Natural killer cell (primary cell): Measurements from ENCODE around the gene TMEM31. TPM values are rescaled to one million over a fixed set of nuclear protein-coding genes. Genes with fewer than 3 reads are reported as not detected.
"Not testable (repeated sequence)": the region's sequence is repeated elsewhere in the genome, so short reads cannot be mapped to it uniquely, and the experiment has no call there.

Experiments used
- ATAC-seq, 3 donors: fragments of 150-1000 bp in 2 of 3; fragments of 200-7000 bp in 1 of 3; cut with Tn5 transposase; 1 replicate in 1 of 3; 2 replicates in 2 of 3; pipeline ENCODE4 v1.10.0; 2021; ENCODE audit warnings: mild to moderate bottlenecking in 2 of 3, moderate library complexity in 2 of 3
- DNase-seq, 2 donors: peaks; one replicate each; pipeline versions ENCODE4 v3.0.0 to v3.0.0-alpha.2; 2013 to 2021; ENCODE audit warnings: mixed read lengths in 1 of 2
- H3K27ac ChIP-seq: one replicate; pipeline ENCODE4 v1.5.1; 2013; ENCODE audit warnings: mild to moderate bottlenecking, low read length
- H3K27me3 ChIP-seq: one replicate; pipeline ENCODE4 v1.6.1; 2013; ENCODE audit warnings: low read length; ENCODE audit not compliant: control insufficient read depth, insufficient read depth
- H3K36me3 ChIP-seq: one replicate; pipeline ENCODE4 v1.6.1; 2013; ENCODE audit warnings: low read length; ENCODE audit not compliant: control insufficient read depth, insufficient read depth
- H3K4me1 ChIP-seq: one replicate; pipeline ENCODE4 v1.6.1; 2013; ENCODE audit warnings: low read length; ENCODE audit not compliant: control insufficient read depth, insufficient read depth
- H3K4me3 ChIP-seq: one replicate; pipeline ENCODE4 v1.5.1; 2013; ENCODE audit warnings: low read length
- H3K9me3 ChIP-seq: one replicate; pipeline ENCODE4 v1.6.1; 2013; ENCODE audit warnings: low read length; ENCODE audit not compliant: control insufficient read depth, insufficient read depth
- H3K27ac Mint-ChIP-seq, 2 donors: one replicate each; pipeline ENCODE4 v1.8.0; 2022; ENCODE audit warnings: mild to moderate bottlenecking in 2 of 2, mixed read lengths in 2 of 2, moderate library complexity in 1 of 2
- H3K27me3 Mint-ChIP-seq, 2 donors: one replicate each; pipeline ENCODE4 v1.8.0; 2022; ENCODE audit warnings: low read depth in 2 of 2, mixed read lengths in 2 of 2
- H3K36me3 Mint-ChIP-seq: one replicate; pipeline ENCODE4 v1.8.0; 2022; ENCODE audit warnings: mixed read lengths
- H3K4me1 Mint-ChIP-seq, 2 donors: one replicate each; pipeline ENCODE4 v1.8.0; 2022; ENCODE audit warnings: mixed read lengths in 2 of 2
- H3K4me3 Mint-ChIP-seq: one replicate; pipeline ENCODE4 v1.8.0; 2022; ENCODE audit warnings: mild to moderate bottlenecking, moderate library complexity, mixed read lengths
- H3K9me3 Mint-ChIP-seq, 2 donors: one replicate each; pipeline ENCODE4 v1.8.0; 2022; ENCODE audit warnings: mixed read lengths in 2 of 2
- CTCF ChIP-seq: fragments of 200-600 bp; IDR thresholded peaks from one replicate; pipeline ENCODE4 v1.8.0; 2022; ENCODE audit warnings: antibody characterized with exemption
- WGBS: methylation state at CpG from one replicate; pipeline ENCODE4 v1.1.7; 2013; ENCODE audit warnings: missing lambda C conversion rate; ENCODE audit not compliant: insufficient coverage; 5-methylcytosine and 5-hydroxymethylcytosine counted together
- intact Hi-C: fragments of 100-400 bp; cut with micrococcal nuclease; formaldehyde crosslinking; loops from one replicate; pipeline ENCODE4 v1.14.2; 2022
- total RNA-seq, 4 donors: library from RNA; stranded (reverse); fragments of 120-200 nt in 1 of 4; gene quantifications; one replicate each; pipeline versions ENCODE4 v1.2.3 to v1.2.4, GENCODE V29; 2013 to 2022

The TMEM31 gene
- total RNA-seq, 3 donors from 2014 or later (not counting 1 experiment from before 2014, with no cell fraction given) = not detected

GRCh38 chrX:103747163-103747562 lies 36.5 kb downstream of the TMEM31 start:
- H3K36me3 ChIP-seq = no peaks in the 10 kb centered on the region
- WGBS = 90% methylated on average over 2 of the region's 2 CpGs

GRCh38 chrX:103754401-103754800 lies 43.7 kb downstream of the TMEM31 start:
- intact Hi-C loops = no loop called here
- WGBS = 91% methylated on average over 3 of the region's 4 CpGs
- Histone ChIP-seq H3K36me3 (no peaks in the 10 kb centered on the region), H3K4me1 (no peaks in the 10 kb centered on the region), H3K9me3 (no peaks in the 10 kb centered on the region), H3K27ac (no peak overlapping the region), H3K27me3 (no peaks in the 10 kb centered on the region), H3K4me3 (no peak overlapping the region)
- Mint-ChIP-seq H3K27ac (no peak overlapping the region), H3K4me1 (no peaks in the 10 kb centered on the region), H3K27me3 (no peaks in the 10 kb centered on the region), H3K36me3 (no peaks in the 10 kb centered on the region), H3K9me3 (peaks cover 0 to 3% of the 10 kb centered on the region in 2 donors), H3K4me3 (no peak overlapping the region)
- no peak for TF ChIP-seq CTCF
- ATAC-seq = no peak
- DNase-seq = no peak

More at GRCh38 chrX:103747163-103747562, 36.5 kb downstream of the TMEM31 start:
- intact Hi-C loops = no loop called here
- no peak for TF ChIP-seq CTCF
- H3K4me1 Mint-ChIP-seq = no peaks in the 10 kb centered on the region
- ATAC-seq = no peak
- no peaks in the 10 kb centered on the region for H3K27me3 Mint-ChIP-seq
- Histone ChIP-seq H3K27ac (no peak overlapping the region), H3K27me3 (no peaks in the 10 kb centered on the region), H3K9me3 (no peaks in the 10 kb centered on the region), H3K4me3 (no peak overlapping the region), H3K4me1 (no peaks in the 10 kb centered on the region)
- H3K36me3 Mint-ChIP-seq = no peaks in the 10 kb centered on the region
- no peak overlapping the region for H3K4me3 Mint-ChIP-seq
- no peaks in the 10 kb centered on the region for H3K9me3 Mint-ChIP-seq
- no peak overlapping the region for H3K27ac Mint-ChIP-seq
- no peak for DNase-seq

- no peak for ATAC-seq
- DNase-seq = no peak
- H3K4me1 Mint-ChIP-seq = no peaks in the 10 kb centered on the region
- no peaks in the 10 kb centered on the region for H3K9me3 ChIP-seq
- no peak overlapping the region for H3K27ac ChIP-seq
- intact Hi-C loops = no loop called here
- H3K36me3 Mint-ChIP-seq = no peaks in the 10 kb centered on the region
- H3K27me3 ChIP-seq = no peaks in the 10 kb centered on the region
- H3K4me1 ChIP-seq = no peaks in the 10 kb centered on the region
- no peaks in the 10 kb centered on the region for H3K36me3 ChIP-seq
- H3K4me3 ChIP-seq = no peak overlapping the region
- no peak for TF ChIP-seq CTCF
- no peak overlapping the region for H3K4me3 Mint-ChIP-seq
- 0% methylated on average over 3 of the region's 3 CpGs for WGBS
- H3K27me3 Mint-ChIP-seq = no peaks in the 10 kb centered on the region
- H3K27ac Mint-ChIP-seq = no peak overlapping the region
- peaks cover 0 to 3% of the 10 kb centered on the region in 2 donors for H3K9me3 Mint-ChIP-seq
Observed at GRCh38 chrX:103756736-103757135, 46.0 kb downstream of the TMEM31 start.

GRCh38 chrX:103758555-103758954 lies 47.8 kb downstream of the TMEM31 start:
- H3K36me3 Mint-ChIP-seq = no peaks in the 10 kb centered on the region
- no peaks in the 10 kb centered on the region for H3K9me3 ChIP-seq
- H3K4me1 ChIP-seq = no peaks in the 10 kb centered on the region
- no peak overlapping the region for H3K4me3 Mint-ChIP-seq
- TF ChIP-seq CTCF = no peak
- peaks cover 0 to 3% of the 10 kb centered on the region in 2 donors for H3K9me3 Mint-ChIP-seq
- DNase-seq (no peak), ATAC-seq (no peak)
- H3K27me3 ChIP-seq = no peaks in the 10 kb centered on the region
- no peak overlapping the region for H3K4me3 ChIP-seq
- no peak overlapping the region for H3K27ac ChIP-seq
- H3K27ac Mint-ChIP-seq = no peak overlapping the region
- no peaks in the 10 kb centered on the region for H3K36me3 ChIP-seq
- H3K27me3 Mint-ChIP-seq = no peaks in the 10 kb centered on the region
- H3K4me1 Mint-ChIP-seq = no peaks in the 10 kb centered on the region
- intact Hi-C loops = no loop called here
- no CpG with 5 or more reads among the region's 1 CpG for WGBS

GRCh38 chrX:103763541-103763940 lies 52.8 kb downstream of the TMEM31 start:
- H3K4me3 ChIP-seq, H3K27me3 ChIP-seq, H3K27ac ChIP-seq, H3K9me3 ChIP-seq, DNase-seq, H3K36me3 ChIP-seq, H3K27me3 Mint-ChIP-seq, H3K4me3 Mint-ChIP-seq, H3K36me3 Mint-ChIP-seq, H3K27ac Mint-ChIP-seq, ATAC-seq, H3K4me1 ChIP-seq, H3K9me3 Mint-ChIP-seq, H3K4me1 Mint-ChIP-seq, intact Hi-C loops: not testable (repeated sequence)
- 86% methylated on average over 5 of the region's 5 CpGs for WGBS
